ENCODE data around the gene CFAP141. TPM values are rescaled to one million over a fixed set of nuclear protein-coding genes. Genes with fewer than 3 reads are reported as not detected.

The CFAP141 gene
- total RNA-seq, 6 experiments from 2014 or later: not detected

DNA sequence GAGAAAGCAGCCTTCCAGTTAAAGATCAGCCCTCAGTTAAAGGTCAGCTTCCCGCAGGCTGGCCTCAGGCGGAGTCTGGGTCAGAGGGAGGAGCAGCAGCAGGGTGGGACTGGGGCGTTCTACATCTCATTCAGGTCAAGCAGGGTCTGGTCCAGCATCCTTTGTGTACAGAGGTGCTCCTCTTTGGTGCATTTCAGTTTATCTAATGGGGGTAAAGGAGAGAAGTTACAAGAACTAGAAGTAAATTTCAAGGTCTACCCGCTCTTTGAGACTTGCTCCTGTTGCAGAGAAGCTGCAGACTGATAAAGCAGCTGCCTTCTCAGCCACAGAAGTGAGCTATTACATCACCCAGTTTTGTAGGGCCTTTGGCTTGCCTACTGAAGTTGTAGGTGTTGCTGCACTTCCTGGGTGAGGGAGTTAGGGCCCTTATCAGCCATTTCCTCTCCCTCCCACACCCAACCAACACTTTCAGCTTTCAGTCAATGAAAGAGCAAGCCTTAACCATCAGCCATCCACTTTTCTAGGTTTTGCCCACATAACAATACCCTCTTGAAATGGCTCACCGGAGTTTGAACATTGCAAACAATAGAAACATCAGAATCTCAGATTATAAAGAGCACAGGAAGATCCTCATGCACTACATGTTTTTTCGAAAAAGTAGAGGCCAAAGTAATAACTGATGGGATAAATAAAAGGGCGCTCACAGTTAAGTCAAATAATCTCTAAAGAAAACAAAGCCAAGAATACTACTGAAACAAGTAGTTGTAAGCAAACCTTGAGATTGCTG is 48.4 kb downstream of the CFAP141 start:
- intact Hi-C loops (cut with DNase I): no loop called here
- no peak for DNase-seq
- TF ChIP-seq POLR2A (IDR thresholded peaks at IDR 0.05): no peak
- TF ChIP-seq, protein P1, sequence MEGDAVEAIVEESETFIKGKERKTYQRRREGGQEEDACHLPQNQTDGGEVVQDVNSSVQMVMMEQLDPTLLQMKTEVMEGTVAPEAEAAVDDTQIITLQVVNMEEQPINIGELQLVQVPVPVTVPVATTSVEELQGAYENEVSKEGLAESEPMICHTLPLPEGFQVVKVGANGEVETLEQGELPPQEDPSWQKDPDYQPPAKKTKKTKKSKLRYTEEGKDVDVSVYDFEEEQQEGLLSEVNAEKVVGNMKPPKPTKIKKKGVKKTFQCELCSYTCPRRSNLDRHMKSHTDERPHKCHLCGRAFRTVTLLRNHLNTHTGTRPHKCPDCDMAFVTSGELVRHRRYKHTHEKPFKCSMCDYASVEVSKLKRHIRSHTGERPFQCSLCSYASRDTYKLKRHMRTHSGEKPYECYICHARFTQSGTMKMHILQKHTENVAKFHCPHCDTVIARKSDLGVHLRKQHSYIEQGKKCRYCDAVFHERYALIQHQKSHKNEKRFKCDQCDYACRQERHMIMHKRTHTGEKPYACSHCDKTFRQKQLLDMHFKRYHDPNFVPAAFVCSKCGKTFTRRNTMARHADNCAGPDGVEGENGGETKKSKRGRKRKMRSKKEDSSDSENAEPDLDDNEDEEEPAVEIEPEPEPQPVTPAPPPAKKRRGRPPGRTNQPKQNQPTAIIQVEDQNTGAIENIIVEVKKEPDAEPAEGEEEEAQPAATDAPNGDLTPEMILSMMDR (IDR thresholded peaks at IDR 0.05): no peak
- Histone ChIP-seq H3K36me3 (peaks cover 7 to 13% (median 9%) of the 10 kb centered on the region in 4 donors), H3K27me3 (no peaks in the 10 kb centered on the region), H3K27ac (no peak overlapping the region), H3K4me3 (no peak overlapping the region), H3K9me3 (no peaks in the 10 kb centered on the region), H3K4me1 (peaks cover 0 to 6% (median 0%) of the 10 kb centered on the region in 4 donors)
- ATAC-seq: peak; percentile 39 to 87 (median 67)
- 60% methylated on average over 6 of the region's 7 CpGs for WGBS (ENCODE audit: insufficient coverage, low coverage, low lambda C conversion rate, missing lambda C conversion rate)

DNA sequence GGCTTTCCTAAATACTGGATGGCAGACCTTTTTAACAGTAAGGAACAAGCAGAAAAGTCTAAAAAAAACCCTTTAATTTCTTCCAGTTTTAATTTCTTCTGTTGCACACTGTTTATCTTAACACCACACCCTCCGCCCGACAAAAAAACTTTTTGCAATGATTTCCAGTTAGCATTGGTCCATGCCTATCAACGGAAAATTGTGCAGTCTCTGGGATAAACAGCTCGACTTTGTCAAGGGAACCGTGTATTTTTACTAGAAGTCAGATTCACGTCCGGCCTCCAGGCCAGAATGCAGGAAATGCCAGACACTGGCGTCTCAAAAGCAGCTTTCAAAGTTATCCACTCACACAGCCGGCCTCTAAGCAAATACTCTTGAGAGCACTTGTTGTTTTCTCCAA is 50.9 kb downstream of the CFAP141 start:
- intact Hi-C loops (cut with DNase I): no loop called here
- no peak overlapping the region for H3K4me3 ChIP-seq
- TF ChIP-seq POLR2A (IDR thresholded peaks at IDR 0.05): no peak
- TF ChIP-seq, protein P1 (IDR thresholded peaks at IDR 0.05): no peak
- no peaks in the 10 kb centered on the region for H3K27me3 ChIP-seq
- peaks cover 2 to 7% (median 6%) of the 10 kb centered on the region in 4 donors for H3K36me3 ChIP-seq
- peaks cover 0 to 14% (median 0%) of the 10 kb centered on the region in 4 donors for H3K4me1 ChIP-seq
- DNase-seq (no peak), ATAC-seq (peak; percentile 28 to 55 (median 52))
- H3K27ac ChIP-seq: peak overlapping the region; percentile 33 to 47 (median 43)
- WGBS (ENCODE audit: insufficient coverage, low coverage, low lambda C conversion rate, missing lambda C conversion rate): 49% methylated on average over 9 of the region's 9 CpGs
- no peaks in the 10 kb centered on the region for H3K9me3 ChIP-seq

DNA sequence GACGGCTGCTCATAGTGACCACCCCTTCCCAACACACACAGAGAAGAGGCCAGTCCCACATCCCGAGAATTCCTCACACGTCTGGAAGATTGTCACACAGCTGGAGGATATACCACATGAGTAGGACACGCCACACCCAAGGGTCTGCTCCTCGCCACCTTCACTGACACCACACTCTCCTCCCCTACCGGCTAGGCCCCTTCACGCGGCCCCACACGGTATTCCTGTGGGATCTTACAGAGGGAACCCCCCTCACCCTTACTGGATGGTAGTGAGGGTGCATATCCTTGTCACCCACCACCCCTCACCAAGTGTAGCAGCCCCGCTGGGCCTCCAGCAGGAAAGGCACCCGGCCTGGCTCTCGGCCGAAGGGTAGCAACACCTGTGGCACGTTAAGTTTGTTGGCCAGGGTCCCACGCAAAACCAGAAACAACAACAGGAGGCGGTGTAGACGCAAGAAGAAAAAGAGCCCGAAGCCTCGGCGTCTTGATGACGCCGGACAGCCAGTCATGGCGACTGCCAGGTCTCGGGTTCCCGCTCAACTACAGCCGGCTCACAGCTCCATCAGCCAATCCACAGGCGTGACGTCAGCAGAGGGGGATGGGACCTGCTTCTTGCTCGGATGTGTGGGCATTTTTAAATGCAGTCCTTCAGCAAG is 51.5 kb downstream of the CFAP141 start, which contains the start of gene NUP210L:
TSS of gene NUP210L (minus strand) at position 540 of the 658 bp plus-strand sequence.
- Histone ChIP-seq H3K27me3 (no peaks in the 10 kb centered on the region), H3K4me3 (peak within 1 kb of the TSS in 1 of 3 donors; percentile 18), H3K9me3 (no peaks in the 10 kb centered on the region), H3K4me1 (peaks cover 0 to 14% (median 0%) of the 10 kb centered on the region in 4 donors), H3K36me3 (peaks cover 2 to 7% (median 6%) of the 10 kb centered on the region in 4 donors), H3K27ac (peak within 1 kb of the TSS; percentile 33 to 47 (median 43))
- ATAC-seq (peak; percentile 8 to 78 (median 25)), DNase-seq (peak in 2 of 3 donors; percentile 31 to 55)
- WGBS (ENCODE audit: insufficient coverage, low coverage, low lambda C conversion rate, missing lambda C conversion rate): 67% methylated on average over 3 of the region's 29 CpGs
- TF ChIP-seq, protein P1 (IDR thresholded peaks at IDR 0.05): no peak
- no peak for TF ChIP-seq POLR2A (IDR thresholded peaks at IDR 0.05)
- intact Hi-C loops (cut with DNase I): no loop called here

DNA sequence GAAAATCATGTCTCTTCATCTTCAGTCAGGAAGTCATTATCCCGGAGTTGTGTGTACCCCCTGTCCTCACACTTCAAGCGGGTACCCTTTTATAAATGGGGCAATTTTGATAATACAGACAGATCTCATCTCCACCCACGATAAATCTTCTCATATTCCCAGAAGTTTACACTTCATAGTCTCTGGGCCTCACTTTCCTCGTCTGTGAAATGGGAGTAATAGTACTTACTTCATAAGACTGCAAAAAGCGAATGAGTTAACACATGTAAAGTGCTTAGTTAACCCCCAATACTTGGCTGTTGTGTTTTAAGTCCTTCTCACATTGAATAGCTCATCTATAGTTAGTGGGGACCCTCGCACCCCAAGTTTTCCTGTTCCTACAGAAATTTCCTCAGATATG is 52.1 kb downstream of the CFAP141 start:
- WGBS (ENCODE audit: insufficient coverage, low coverage, low lambda C conversion rate, missing lambda C conversion rate): 95% methylated on average over 6 of the region's 6 CpGs
- Histone ChIP-seq H3K27ac (no peak overlapping the region), H3K27me3 (no peaks in the 10 kb centered on the region), H3K9me3 (no peaks in the 10 kb centered on the region), H3K4me1 (peaks cover 0 to 14% (median 0%) of the 10 kb centered on the region in 4 donors), H3K4me3 (no peak overlapping the region), H3K36me3 (peaks cover 1 to 7% (median 4%) of the 10 kb centered on the region in 4 donors)
- intact Hi-C loops (cut with DNase I): no loop called here
- TF ChIP-seq, protein P1 (IDR thresholded peaks at IDR 0.05): no peak
- TF ChIP-seq POLR2A (IDR thresholded peaks at IDR 0.05): no peak
- ATAC-seq (no peak), DNase-seq (no peak)

All from right lobe of liver (tissue), 6 donors.